Gastroesophageal sphincter (tissue), 4 donors: ENCODE data around the gene ACADSB. TPM values are rescaled to one million over a fixed set of nuclear protein-coding genes. Genes with fewer than 3 reads are reported as not detected.

Source experiments
- ATAC-seq: fragments of 150-250 bp; one replicate; pipeline ENCODE4 v1.9.1; 2016; ENCODE audit warnings: mild to moderate bottlenecking, moderate library complexity
- H3K27ac ChIP-seq, 4 donors: fragments of 200-600 bp; sonication (generic) in 3 of 4; 1 replicate in 3 of 4; 2 replicates in 1 of 4; pipeline ENCODE4 v1.5.1; 2016 to 2019
- H3K27me3 ChIP-seq: fragments of 200-600 bp; sonication (generic); one replicate; pipeline ENCODE4 v1.5.1; 2019
- H3K36me3 ChIP-seq, 2 donors: fragments of 200-600 bp; sonication (generic); one replicate each; pipeline ENCODE4 v1.5.1; 2019; ENCODE audit warnings: control low read depth in 1 of 2
- H3K4me1 ChIP-seq, 3 donors: fragments of 200-600 bp; sonication (generic); 1 replicate in 2 of 3; 2 replicates in 1 of 3; pipeline ENCODE4 v1.5.1; 2016 to 2019; ENCODE audit warnings: control low read depth in 2 of 3
- H3K4me3 ChIP-seq, 2 donors: fragments of 200-600 bp; sonication (generic); one replicate each; pipeline ENCODE4 v1.5.1; 2019; ENCODE audit warnings: mild to moderate bottlenecking in 1 of 2, moderate library complexity in 1 of 2
- H3K9me3 ChIP-seq, 3 donors: fragments of 200-600 bp; sonication (generic); one replicate each; pipeline ENCODE4 v1.5.1; 2017 to 2019; ENCODE audit warnings: control low read depth in 2 of 3
- EP300 ChIP-seq: sonication (generic); formaldehyde crosslinking; IDR thresholded peaks from one replicate; pipeline ENCODE4 v1.6.1; 2017; ENCODE audit warnings: antibody characterized with exemption, mild to moderate bottlenecking
- POLR2A ChIP-seq, 2 donors: fragments of 450-650 bp; IDR thresholded peaks; one replicate each; pipeline ENCODE4 v1.6.1; 2017; ENCODE audit warnings: antibody characterized with exemption in 2 of 2, mild to moderate bottlenecking in 2 of 2, moderate library complexity in 1 of 2
- POLR2AphosphoS5 ChIP-seq: sonication (generic); formaldehyde crosslinking; IDR thresholded peaks from one replicate; pipeline ENCODE4 v1.6.1; 2017; ENCODE audit warnings: antibody characterized with exemption
- WGBS, 2 donors: methylation state at CpG; one replicate each; pipeline ENCODE4 v1.1.5; 2018; ENCODE audit warnings: low coverage in 1 of 2; 5-methylcytosine and 5-hydroxymethylcytosine counted together
- total RNA-seq, 4 donors: library from RNA; depleted of rRNA; stranded (reverse); fragments of >200 nt; gene quantifications; one replicate each; pipeline ENCODE4 v1.1.0, GENCODE V29; 2016
- TF ChIP-seq, protein P1 (sequence below), 4 experiments: fragments of 200-600 bp in 2 of 4; fragments of 450-650 bp in 2 of 4; sonication (generic) in 1 of 4; IDR thresholded peaks; one replicate each; pipeline ENCODE4 v1.5.1; 2017 to 2019; ENCODE audit warnings: antibody characterized with exemption in 4 of 4, mild to moderate bottlenecking in 2 of 4, moderate library complexity in 2 of 4

The ACADSB gene
- total RNA-seq, 4 donors from 2014 or later: 12.1 to 28.2 (median 16.3) TPM

DNA sequence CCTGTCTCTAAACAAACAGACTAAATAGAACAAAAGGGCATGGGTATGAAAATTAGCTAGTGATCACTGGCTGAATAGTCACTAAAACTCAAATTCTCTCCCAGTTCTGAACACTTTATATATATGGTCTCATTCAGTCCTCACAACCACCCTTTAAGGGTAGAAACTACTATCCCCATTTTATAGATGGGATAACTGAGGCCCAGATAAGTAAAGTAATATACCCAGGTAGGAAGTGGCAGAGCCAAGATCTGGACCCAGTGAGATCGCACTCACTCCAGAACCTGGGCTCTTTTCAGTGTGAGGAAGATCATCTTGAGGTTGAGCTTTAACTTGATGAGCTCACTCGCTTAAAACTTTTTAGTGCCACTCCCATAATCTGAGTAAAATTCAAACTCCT is 24.1 kb upstream of the ACADSB start:
- WGBS, 2 donors: 88 to 94% methylated on average over 2 of the region's 2 CpGs
- no peaks in the 10 kb centered on the region for H3K9me3 ChIP-seq
- no peak for ATAC-seq
- TF ChIP-seq, protein P1, sequence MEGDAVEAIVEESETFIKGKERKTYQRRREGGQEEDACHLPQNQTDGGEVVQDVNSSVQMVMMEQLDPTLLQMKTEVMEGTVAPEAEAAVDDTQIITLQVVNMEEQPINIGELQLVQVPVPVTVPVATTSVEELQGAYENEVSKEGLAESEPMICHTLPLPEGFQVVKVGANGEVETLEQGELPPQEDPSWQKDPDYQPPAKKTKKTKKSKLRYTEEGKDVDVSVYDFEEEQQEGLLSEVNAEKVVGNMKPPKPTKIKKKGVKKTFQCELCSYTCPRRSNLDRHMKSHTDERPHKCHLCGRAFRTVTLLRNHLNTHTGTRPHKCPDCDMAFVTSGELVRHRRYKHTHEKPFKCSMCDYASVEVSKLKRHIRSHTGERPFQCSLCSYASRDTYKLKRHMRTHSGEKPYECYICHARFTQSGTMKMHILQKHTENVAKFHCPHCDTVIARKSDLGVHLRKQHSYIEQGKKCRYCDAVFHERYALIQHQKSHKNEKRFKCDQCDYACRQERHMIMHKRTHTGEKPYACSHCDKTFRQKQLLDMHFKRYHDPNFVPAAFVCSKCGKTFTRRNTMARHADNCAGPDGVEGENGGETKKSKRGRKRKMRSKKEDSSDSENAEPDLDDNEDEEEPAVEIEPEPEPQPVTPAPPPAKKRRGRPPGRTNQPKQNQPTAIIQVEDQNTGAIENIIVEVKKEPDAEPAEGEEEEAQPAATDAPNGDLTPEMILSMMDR (IDR thresholded peaks at IDR 0.05): no peak
- TF ChIP-seq POLR2AphosphoS5 (no peak), POLR2A (IDR thresholded peaks at IDR 0.05) (no peak), EP300 (no peak)
- H3K36me3 ChIP-seq: peaks cover 0 to 6% of the 10 kb centered on the region in 2 donors
- H3K27me3 ChIP-seq: no peaks in the 10 kb centered on the region
- no peak overlapping the region for H3K27ac ChIP-seq
- H3K4me1 ChIP-seq: peaks cover 0 to 17% (median 3%) of the 10 kb centered on the region in 3 donors
- no peak overlapping the region for H3K4me3 ChIP-seq

DNA sequence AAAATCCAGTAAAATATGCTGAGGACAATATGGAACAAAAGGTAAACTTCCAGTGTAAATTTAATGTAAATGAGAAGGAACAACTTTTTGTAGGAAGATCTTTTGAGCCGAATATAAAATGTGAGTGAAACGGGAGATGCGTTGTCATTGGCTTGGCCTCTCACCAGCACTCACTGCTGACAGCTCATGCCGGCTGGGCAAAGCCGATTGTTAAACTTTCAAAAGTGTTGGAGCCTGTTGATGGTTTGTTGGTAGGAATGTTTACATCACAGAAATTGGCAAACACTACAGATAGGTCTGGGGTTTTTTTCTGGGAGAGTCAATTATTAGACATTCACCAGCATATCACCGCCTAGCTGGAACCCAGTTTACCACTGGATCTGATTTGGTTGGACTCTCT is 22.5 kb upstream of the ACADSB start:
- Histone ChIP-seq H3K27ac (peak overlapping the region in 1 of 4 donors; percentile 10), H3K36me3 (peaks cover 0 to 13% of the 10 kb centered on the region in 2 donors), H3K4me1 (peaks cover 0 to 5% (median 0%) of the 10 kb centered on the region in 3 donors), H3K27me3 (no peaks in the 10 kb centered on the region), H3K9me3 (no peaks in the 10 kb centered on the region), H3K4me3 (no peak overlapping the region)
- 59 to 68% methylated on average over 6 of the region's 6 CpGs for WGBS, 2 donors
- ATAC-seq: no peak
- TF ChIP-seq POLR2A (IDR thresholded peaks at IDR 0.05) (no peak), POLR2AphosphoS5 (no peak), EP300 (no peak)
- TF ChIP-seq, protein P1 (IDR thresholded peaks at IDR 0.05): no peak

DNA sequence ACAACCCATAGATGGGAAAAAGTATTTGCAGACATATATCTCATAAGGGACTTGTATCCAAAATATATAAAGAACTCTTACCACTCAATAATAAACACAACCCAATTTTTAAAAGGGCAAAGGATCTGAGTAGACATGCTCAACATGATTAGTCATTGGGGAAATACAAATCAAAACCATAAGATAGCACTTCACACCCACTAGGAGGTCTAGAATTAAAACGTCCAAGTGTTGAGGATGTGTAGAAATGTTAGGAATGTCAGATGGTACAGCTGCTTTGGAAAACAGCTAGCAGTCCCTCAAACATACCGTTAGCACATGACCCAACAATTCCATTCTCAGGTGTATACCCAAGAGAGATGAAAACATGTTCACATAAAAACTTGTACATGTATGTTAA is 20.3 kb upstream of the ACADSB start:
- Histone ChIP-seq H3K9me3 (no peaks in the 10 kb centered on the region), H3K27me3 (no peaks in the 10 kb centered on the region), H3K36me3 (peaks cover 0 to 27% of the 10 kb centered on the region in 2 donors), H3K4me1 (no peaks in the 10 kb centered on the region), H3K4me3 (no peak overlapping the region), H3K27ac (no peak overlapping the region)
- TF ChIP-seq EP300 (no peak), POLR2AphosphoS5 (no peak), POLR2A (IDR thresholded peaks at IDR 0.05) (no peak)
- TF ChIP-seq, protein P1 (IDR thresholded peaks at IDR 0.05): no peak
- ATAC-seq: no peak
- WGBS, 2 donors: 40 to 71% methylated on average over 1 to 2 of the region's 2 CpGs

DNA sequence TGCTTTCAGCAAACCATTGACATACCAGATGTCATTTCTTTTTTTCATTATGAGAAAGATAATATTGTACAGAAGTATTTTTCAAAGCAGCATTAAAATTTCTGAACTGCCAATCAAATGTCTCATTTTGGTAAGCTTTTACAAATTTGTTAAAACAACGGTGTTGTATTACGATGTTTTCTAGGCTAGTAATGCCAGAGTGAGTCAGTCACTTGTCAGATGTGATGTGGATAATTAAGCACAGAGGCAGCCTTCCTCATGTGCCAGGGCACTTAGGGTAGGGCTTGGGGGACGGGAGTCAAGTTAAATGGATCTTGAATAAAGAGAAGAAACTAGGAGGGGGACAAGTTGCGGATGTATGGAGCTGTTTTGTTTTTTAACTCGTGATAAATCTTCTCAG is 18.5 kb upstream of the ACADSB start:
- Histone ChIP-seq H3K36me3 (peaks cover 0 to 40% of the 10 kb centered on the region in 2 donors), H3K27me3 (no peaks in the 10 kb centered on the region), H3K4me1 (no peaks in the 10 kb centered on the region), H3K27ac (no peak overlapping the region), H3K4me3 (no peak overlapping the region), H3K9me3 (no peaks in the 10 kb centered on the region)
- 66 to 68% methylated on average over 5 of the region's 5 CpGs for WGBS, 2 donors
- TF ChIP-seq POLR2A (IDR thresholded peaks at IDR 0.05) (no peak), EP300 (no peak), POLR2AphosphoS5 (no peak)
- TF ChIP-seq, protein P1 (IDR thresholded peaks at IDR 0.05): no peak
- no peak for ATAC-seq

DNA sequence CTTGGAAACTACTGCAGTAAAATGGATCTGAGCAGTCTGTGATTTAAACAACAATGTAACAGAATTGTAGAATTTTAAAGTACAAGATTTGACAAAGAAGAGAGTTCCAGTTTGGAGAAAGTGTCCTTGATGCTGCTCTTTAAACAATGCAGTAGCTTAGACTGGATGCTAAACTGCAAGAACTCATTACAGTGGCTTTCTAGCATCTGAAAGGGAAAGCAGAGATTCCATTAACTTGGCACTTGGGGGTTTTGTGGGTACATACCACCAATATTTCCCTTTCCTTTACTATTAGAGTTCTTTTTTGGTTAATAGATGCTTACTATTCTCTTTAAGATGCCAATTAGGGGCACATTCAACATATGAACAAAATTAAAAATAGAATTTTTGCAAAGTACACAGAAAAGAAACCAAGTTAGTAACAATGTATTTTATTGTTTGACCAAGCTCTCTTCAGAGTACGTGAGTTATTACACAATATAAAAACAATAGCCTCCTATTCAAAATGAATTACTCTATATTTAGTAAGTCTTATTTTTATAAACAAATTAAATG is 16.7 kb upstream of the ACADSB start:
- 61 to 69% methylated on average over 1 of the region's 1 CpG for WGBS, 2 donors
- H3K27ac ChIP-seq: no peak overlapping the region
- ATAC-seq: no peak

More for the DNA sequence above, 16.7 kb upstream of the ACADSB start:
- no peak overlapping the region for H3K4me3 ChIP-seq
- peaks cover 0 to 5% (median 0%) of the 10 kb centered on the region in 3 donors for H3K4me1 ChIP-seq
- H3K27me3 ChIP-seq: no peaks in the 10 kb centered on the region
- TF ChIP-seq POLR2A (IDR thresholded peaks at IDR 0.05): no peak
- TF ChIP-seq POLR2AphosphoS5: no peak
- no peaks in the 10 kb centered on the region for H3K9me3 ChIP-seq
- H3K36me3 ChIP-seq: peaks cover 0 to 58% of the 10 kb centered on the region in 2 donors
